HepG2 (cell line): ENCODE results near the gene CALN1. TPM values are rescaled to one million over a fixed set of nuclear protein-coding genes. Genes with fewer than 3 reads are reported as not detected.

Experiments
- ATAC-seq: fragments of 200-7000 bp; cut with Tn5 transposase; 3 replicates; pipeline ENCODE4 v1.9.1; 2020; ENCODE audit warnings: mild to moderate bottlenecking, moderate library complexity
- BruUV-seq: library from RNA; stranded (reverse); fragments of 400-500 nt; replicated peaks from 2 replicates; lab custom pipeline; 2021; lab: Mats Ljungman, UMichigan
- CTCF ChIA-PET: fragments of 300-600 bp; formaldehyde crosslinking; extraction: SDS; loops from one replicate; lab custom pipeline; 2021; ENCODE audit warnings: low total read pairs, inconsistent platforms, low intra/inter-chr PET ratio; lab: Yijun Ruan, JAX
- POLR2A ChIA-PET: fragments of 350-600 bp; sonication (Branson Sonifier 250); formaldehyde crosslinking; loops from one replicate; lab custom pipeline; 2020; ENCODE audit warnings: antibody characterized with exemption, inconsistent platforms; lab: Yijun Ruan, JAX
- DNase-seq: peaks from one replicate; pipeline ENCODE4 v3.0.0-alpha.2; 2015; ENCODE audit warnings: low spot score
- FAIRE-seq: peaks from 3 replicates; lab custom pipeline; 2011; peaks lifted over from hg19 to GRCh38; lab: Jason Lieb, UNC
- H2AFZ ChIP-seq: one replicate; pipeline ENCODE4 v1.6.1; 2011; ENCODE audit warnings: low read length, inconsistent platforms
- H3K27ac ChIP-seq: fragments of 300-600 bp; 3 replicates; pipeline ENCODE4 v1.8.0; 2011; ENCODE audit warnings: mixed run types, mild to moderate bottlenecking, mixed read lengths, low read length, inconsistent platforms; ENCODE audit not compliant: insufficient read depth; ENCODE audit errors: extremely low read length
- H3K27me3 ChIP-seq, 2 experiments: fragments of 200-600 bp in 1 of 2; 2 replicates in 1 of 2; 3 replicates in 1 of 2; pipeline versions ENCODE4 v1.6.0 to v1.8.0; 2011; ENCODE audit warnings: low read length in 2 of 2, mild to moderate bottlenecking in 2 of 2, moderate library complexity in 2 of 2, inconsistent platforms in 1 of 2; ENCODE audit not compliant: insufficient read depth in 2 of 2, control insufficient read depth in 1 of 2
- H3K36me3 ChIP-seq, 2 experiments: fragments of 200-600 bp in 1 of 2; replicated peaks in 1 of 2; 2 replicates in 1 of 2; 3 replicates in 1 of 2; pipeline versions ENCODE4 v1.5.1 to v1.8.0; 2011; ENCODE audit warnings: low read length in 2 of 2, inconsistent platforms in 1 of 2; ENCODE audit not compliant: insufficient read depth in 2 of 2, control insufficient read depth in 1 of 2
- H3K4me1 ChIP-seq: 2 replicates; pipeline ENCODE4 v1.5.1; 2012; ENCODE audit warnings: low read length, inconsistent platforms; ENCODE audit not compliant: insufficient read depth
- H3K4me2 ChIP-seq: 2 replicates; pipeline ENCODE4 v1.6.0; 2011; ENCODE audit warnings: low read depth, low read length, inconsistent platforms
- H3K4me3 ChIP-seq, 3 experiments: fragments of 200-600 bp in 1 of 3; sonication (generic), shearing (Covaris generic) in 1 of 3; replicated peaks in 1 of 3; 2 replicates each; pipeline ENCODE4 v1.5.1; 2011 to 2016; ENCODE audit warnings: low read length in 3 of 3, inconsistent platforms in 2 of 3, low read depth in 2 of 3, mild to moderate bottlenecking in 2 of 3, control low read depth in 1 of 3, mixed read lengths in 1 of 3; ENCODE audit not compliant: insufficient read depth in 1 of 3
- H3K79me2 ChIP-seq: one replicate; pipeline ENCODE4 v1.6.1; 2011; ENCODE audit warnings: low read length, inconsistent platforms; ENCODE audit not compliant: insufficient read depth
- H3K9ac ChIP-seq: 2 replicates; pipeline ENCODE4 v1.6.0; 2011; ENCODE audit warnings: mild to moderate bottlenecking, low read depth, low read length, inconsistent platforms; ENCODE audit not compliant: insufficient read depth
- H3K9me3 ChIP-seq: 2 replicates; pipeline ENCODE4 v1.5.1; 2012; ENCODE audit warnings: mild to moderate bottlenecking, low read length
- H4K20me1 ChIP-seq: 2 replicates; pipeline ENCODE4 v1.6.0; 2011; ENCODE audit warnings: inconsistent platforms, mild to moderate bottlenecking, low read length, moderate library complexity; ENCODE audit not compliant: insufficient read depth
- CBX5 ChIP-seq: sonication (generic); formaldehyde crosslinking; IDR thresholded peaks from 2 replicates; pipeline ENCODE4 v1.4.0; 2020; ENCODE audit warnings: missing genetic modification reagents, borderline replicate concordance
- DPF2 ChIP-seq: sonication (generic); formaldehyde crosslinking; IDR thresholded peaks from 2 replicates; pipeline ENCODE4 v1.4.0; 2020; ENCODE audit warnings: mild to moderate bottlenecking, low read depth, missing genetic modification reagents, borderline replicate concordance
- GATAD1 ChIP-seq: IDR thresholded peaks from 2 replicates; pipeline ENCODE4 v1.6.1; 2016; ENCODE audit warnings: missing genetic modification reagents, missing compliant biosample characterization
- GZF1 ChIP-seq: sonication (generic); formaldehyde crosslinking; IDR thresholded peaks from 2 replicates; pipeline ENCODE4 v1.5.1; 2020; ENCODE audit warnings: mild to moderate bottlenecking, missing genetic modification reagents
- KLF9 ChIP-seq: IDR thresholded peaks from 2 replicates; pipeline ENCODE4 v1.6.1; 2016; ENCODE audit warnings: low read depth
- PHF20 ChIP-seq: sonication (generic); formaldehyde crosslinking; IDR thresholded peaks from 2 replicates; pipeline ENCODE4 v1.5.0; 2020; ENCODE audit warnings: mild to moderate bottlenecking, missing genetic modification reagents
- RAD51 ChIP-seq: fragments of 450-650 bp; IDR thresholded peaks from 2 replicates; pipeline ENCODE4 v1.6.1; 2016; ENCODE audit warnings: borderline replicate concordance
- SALL1 ChIP-seq: sonication (generic); formaldehyde crosslinking; IDR thresholded peaks from 2 replicates; pipeline ENCODE4 v1.8.0; 2022; ENCODE audit warnings: mild to moderate bottlenecking, missing genetic modification reagents
- ZFP36L2 ChIP-seq: sonication (generic); formaldehyde crosslinking; IDR thresholded peaks from 2 replicates; pipeline ENCODE4 v1.4.0; 2020; ENCODE audit warnings: missing genetic modification reagents
- ZFP62 ChIP-seq: sonication (generic); formaldehyde crosslinking; IDR thresholded peaks from 2 replicates; pipeline ENCODE4 v1.4.0; 2020; ENCODE audit warnings: missing genetic modification reagents
- ZKSCAN5 ChIP-seq: sonication (generic); formaldehyde crosslinking; IDR thresholded peaks from 2 replicates; pipeline ENCODE4 v1.5.1; 2020; ENCODE audit warnings: mild to moderate bottlenecking, missing genetic modification reagents
- ZNF354B ChIP-seq: sonication (generic); formaldehyde crosslinking; IDR thresholded peaks from 2 replicates; pipeline ENCODE4 v1.8.0; 2022; ENCODE audit warnings: mild to moderate bottlenecking, missing genetic modification reagents
- ZNF775 ChIP-seq: sonication (generic); formaldehyde crosslinking; IDR thresholded peaks from 2 replicates; pipeline ENCODE4 v1.4.0; 2020; ENCODE audit warnings: missing genetic modification reagents, mild to moderate bottlenecking, moderate library complexity, borderline replicate concordance
- WGBS: methylation state at CpG from one replicate; pipeline ENCODE4 v1.1.6; 2017; ENCODE audit warnings: low lambda C conversion rate; 5-methylcytosine and 5-hydroxymethylcytosine counted together
- in situ Hi-C: cut with HindIII; loops from 2 replicates; pipeline ENCODE4 v1.10.0; 2017; ENCODE audit warnings: low pct_unique_long_range_greater_than_20kb; ENCODE audit not compliant: extremely low pct_ligation_motif_present
- intact Hi-C: fragments of 100-400 bp; cut with micrococcal nuclease; formaldehyde crosslinking; loops from one replicate; pipeline ENCODE4 v1.10.0; 2022; ENCODE audit not compliant: unreplicated experiment
- polyA plus RNA-seq, 8 experiments: library from polyadenylated mRNA; depleted of rRNA in 3 of 8; stranded (reverse) in 7 of 8; unstranded in 1 of 8; fragments of >200 nt; fragmentation: Illumina TruSeq in 4 of 8; extraction: Trizol in 4 of 8; gene quantifications; 2 replicates each; pipeline versions ENCODE4 v1.2.1 to v1.2.3, GENCODE V29; 2011 to 2016; ENCODE audit warnings: low read depth in 4 of 8, missing spikeins in 1 of 8, mixed read lengths in 1 of 8; ENCODE audit not compliant: insufficient read depth in 1 of 8
- total RNA-seq, 5 experiments: library from RNA; depleted of rRNA; stranded (reverse); fragments of >200 nt; fragmentation: Illumina TruSeq; extraction: Trizol; gene quantifications; 2 replicates each; pipeline ENCODE4 v1.2.3, GENCODE V29; 2016; ENCODE audit warnings: low read depth in 1 of 5
- TF ChIP-seq, protein P1 (sequence below), 2 experiments: fragments of 450-650 bp in 1 of 2; sonication (generic) in 1 of 2; formaldehyde crosslinking; IDR thresholded peaks; 2 replicates each; pipeline versions ENCODE4 v1.5.0 to v1.8.0; 2020 to 2022; ENCODE audit warnings: mild to moderate bottlenecking in 1 of 2, missing genetic modification reagents in 1 of 2
- TF ChIP-seq, protein P2 (sequence below): sonication (generic); formaldehyde crosslinking; IDR thresholded peaks from 2 replicates; pipeline ENCODE4 v1.4.0; 2020; ENCODE audit warnings: mild to moderate bottlenecking, missing genetic modification reagents
- TF ChIP-seq, protein P3 (sequence below): IDR thresholded peaks from 2 replicates; pipeline ENCODE4 v1.6.1; 2016; ENCODE audit warnings: low read depth, control low read depth
- TF ChIP-seq, protein P4 (sequence below): IDR thresholded peaks from 2 replicates; pipeline ENCODE4 v1.6.1; 2016; ENCODE audit warnings: control low read depth
- TF ChIP-seq, protein P5 (sequence below): sonication (generic); formaldehyde crosslinking; IDR thresholded peaks from 2 replicates; pipeline ENCODE4 v1.5.0; 2020; ENCODE audit warnings: mild to moderate bottlenecking, missing genetic modification reagents

The CALN1 gene
- total and polyA plus RNA-seq, 2 of the 13 experiments (the other 11 are each of a cell fraction or from before 2014, with no cell fraction given): not detected

DNA sequence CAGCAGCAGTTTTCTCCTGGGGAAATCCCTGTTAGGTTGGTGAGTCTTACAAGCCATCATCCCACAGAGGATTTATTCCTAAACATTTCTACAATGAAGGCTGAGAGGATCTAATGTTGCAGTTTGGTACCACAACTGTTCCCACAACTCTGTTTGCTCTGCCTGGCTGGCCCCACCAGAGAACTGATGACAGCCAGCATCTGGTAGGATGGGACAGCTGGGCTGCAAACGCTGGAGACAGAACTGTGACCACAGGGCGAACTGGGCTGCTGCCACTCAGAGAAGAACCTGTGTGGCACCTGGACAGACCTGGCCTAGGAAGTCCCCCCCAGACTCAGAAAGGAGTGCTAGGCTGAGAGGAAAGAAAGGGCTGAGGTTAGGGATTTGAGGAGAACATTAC is 94.8 kb downstream of the CALN1 start:
- no peak overlapping the region for H2AFZ ChIP-seq
- no TSS peak for BruUV-seq
- intact Hi-C loops (no loop called here), in situ Hi-C loops (no loop called here)
- no peak overlapping the region for H3K4me3 ChIP-seq
- no peak overlapping the region for H3K9ac ChIP-seq
- DNase-seq (no peak), ATAC-seq (no peak), FAIRE-seq (no peak)
- peaks cover 0 to 10% of the 10 kb centered on the region in 2 experiments; a peak in 1 of 5 replicates for H3K27me3 ChIP-seq
- no peaks in the 10 kb centered on the region for H4K20me1 ChIP-seq
- H3K79me2 ChIP-seq: no peaks in the 10 kb centered on the region
- WGBS: 5% methylated on average over 2 of the region's 2 CpGs
- no peaks in the 10 kb centered on the region for H3K36me3 ChIP-seq
- no peak overlapping the region for H3K4me2 ChIP-seq
- no peaks in the 10 kb centered on the region for H3K4me1 ChIP-seq
- TF ChIP-seq GZF1 (CRISPR knock-in tag) (no peak), ZFP36L2 (no peak), RAD51 (no peak), ZKSCAN5 (CRISPR knock-in tag) (no peak), GATAD1 (CRISPR knock-in tag) (no peak), ZNF354B (CRISPR knock-in tag) (no peak), ZFP62 (no peak), CBX5 (no peak), KLF9 (no peak), DPF2 (no peak), PHF20 (CRISPR knock-in tag) (no peak), ZNF775 (no peak), SALL1 (CRISPR knock-in tag) (no peak)
- TF ChIP-seq, protein P1, sequence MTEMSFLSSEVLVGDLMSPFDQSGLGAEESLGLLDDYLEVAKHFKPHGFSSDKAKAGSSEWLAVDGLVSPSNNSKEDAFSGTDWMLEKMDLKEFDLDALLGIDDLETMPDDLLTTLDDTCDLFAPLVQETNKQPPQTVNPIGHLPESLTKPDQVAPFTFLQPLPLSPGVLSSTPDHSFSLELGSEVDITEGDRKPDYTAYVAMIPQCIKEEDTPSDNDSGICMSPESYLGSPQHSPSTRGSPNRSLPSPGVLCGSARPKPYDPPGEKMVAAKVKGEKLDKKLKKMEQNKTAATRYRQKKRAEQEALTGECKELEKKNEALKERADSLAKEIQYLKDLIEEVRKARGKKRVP (CRISPR knock-in tag; IDR thresholded peaks at IDR 0.05): no peak
- TF ChIP-seq, protein P2, sequence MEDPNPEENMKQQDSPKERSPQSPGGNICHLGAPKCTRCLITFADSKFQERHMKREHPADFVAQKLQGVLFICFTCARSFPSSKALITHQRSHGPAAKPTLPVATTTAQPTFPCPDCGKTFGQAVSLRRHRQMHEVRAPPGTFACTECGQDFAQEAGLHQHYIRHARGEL (CRISPR knock-in tag): no peak
- TF ChIP-seq, protein P3, sequence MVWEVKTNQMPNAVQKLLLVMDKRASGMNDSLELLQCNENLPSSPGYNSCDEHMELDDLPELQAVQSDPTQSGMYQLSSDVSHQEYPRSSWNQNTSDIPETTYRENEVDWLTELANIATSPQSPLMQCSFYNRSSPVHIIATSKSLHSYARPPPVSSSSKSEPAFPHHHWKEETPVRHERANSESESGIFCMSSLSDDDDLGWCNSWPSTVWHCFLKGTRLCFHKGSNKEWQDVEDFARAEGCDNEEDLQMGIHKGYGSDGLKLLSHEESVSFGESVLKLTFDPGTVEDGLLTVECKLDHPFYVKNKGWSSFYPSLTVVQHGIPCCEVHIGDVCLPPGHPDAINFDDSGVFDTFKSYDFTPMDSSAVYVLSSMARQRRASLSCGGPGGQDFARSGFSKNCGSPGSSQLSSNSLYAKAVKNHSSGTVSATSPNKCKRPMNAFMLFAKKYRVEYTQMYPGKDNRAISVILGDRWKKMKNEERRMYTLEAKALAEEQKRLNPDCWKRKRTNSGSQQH (CRISPR knock-in tag): no peak
- TF ChIP-seq, protein P4, sequence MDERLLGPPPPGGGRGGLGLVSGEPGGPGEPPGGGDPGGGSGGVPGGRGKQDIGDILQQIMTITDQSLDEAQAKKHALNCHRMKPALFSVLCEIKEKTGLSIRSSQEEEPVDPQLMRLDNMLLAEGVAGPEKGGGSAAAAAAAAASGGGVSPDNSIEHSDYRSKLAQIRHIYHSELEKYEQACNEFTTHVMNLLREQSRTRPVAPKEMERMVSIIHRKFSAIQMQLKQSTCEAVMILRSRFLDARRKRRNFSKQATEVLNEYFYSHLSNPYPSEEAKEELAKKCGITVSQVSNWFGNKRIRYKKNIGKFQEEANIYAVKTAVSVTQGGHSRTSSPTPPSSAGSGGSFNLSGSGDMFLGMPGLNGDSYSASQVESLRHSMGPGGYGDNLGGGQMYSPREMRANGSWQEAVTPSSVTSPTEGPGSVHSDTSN: no peak
- TF ChIP-seq, protein P5, sequence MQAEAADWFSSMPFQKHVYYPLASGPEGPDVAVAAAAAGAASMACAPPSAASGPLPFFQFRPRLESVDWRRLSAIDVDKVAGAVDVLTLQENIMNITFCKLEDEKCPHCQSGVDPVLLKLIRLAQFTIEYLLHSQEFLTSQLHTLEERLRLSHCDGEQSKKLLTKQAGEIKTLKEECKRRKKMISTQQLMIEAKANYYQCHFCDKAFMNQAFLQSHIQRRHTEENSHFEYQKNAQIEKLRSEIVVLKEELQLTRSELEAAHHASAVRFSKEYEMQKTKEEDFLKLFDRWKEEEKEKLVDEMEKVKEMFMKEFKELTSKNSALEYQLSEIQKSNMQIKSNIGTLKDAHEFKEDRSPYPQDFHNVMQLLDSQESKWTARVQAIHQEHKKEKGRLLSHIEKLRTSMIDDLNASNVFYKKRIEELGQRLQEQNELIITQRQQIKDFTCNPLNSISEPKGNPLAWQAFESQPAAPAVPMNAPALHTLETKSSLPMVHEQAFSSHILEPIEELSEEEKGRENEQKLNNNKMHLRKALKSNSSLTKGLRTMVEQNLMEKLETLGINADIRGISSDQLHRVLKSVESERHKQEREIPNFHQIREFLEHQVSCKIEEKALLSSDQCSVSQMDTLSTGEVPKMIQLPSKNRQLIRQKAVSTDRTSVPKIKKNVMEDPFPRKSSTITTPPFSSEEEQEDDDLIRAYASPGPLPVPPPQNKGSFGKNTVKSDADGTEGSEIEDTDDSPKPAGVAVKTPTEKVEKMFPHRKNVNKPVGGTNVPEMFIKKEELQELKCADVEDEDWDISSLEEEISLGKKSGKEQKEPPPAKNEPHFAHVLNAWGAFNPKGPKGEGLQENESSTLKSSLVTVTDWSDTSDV (CRISPR knock-in tag): no peak
- no peak overlapping the region for H3K27ac ChIP-seq
- no peaks in the 10 kb centered on the region for H3K9me3 ChIP-seq
- ChIA-PET CTCF (no interaction called here), POLR2A (no interaction called here)
